Skeletal muscle cell (primary cell): ENCODE measurements around the gene MAP3K21.

Experiments used
- DNase-seq: peaks from one replicate; pipeline ENCODE4 v3.0.0-alpha.2; 2010; ENCODE audit warnings: low read depth
- H3K4me3 ChIP-seq: 2 replicates; pipeline ENCODE4 v1.5.1; 2011; ENCODE audit warnings: low read depth, mild to moderate bottlenecking, control low read depth, low read length, moderate library complexity

MAP3K21 gene

DNA sequence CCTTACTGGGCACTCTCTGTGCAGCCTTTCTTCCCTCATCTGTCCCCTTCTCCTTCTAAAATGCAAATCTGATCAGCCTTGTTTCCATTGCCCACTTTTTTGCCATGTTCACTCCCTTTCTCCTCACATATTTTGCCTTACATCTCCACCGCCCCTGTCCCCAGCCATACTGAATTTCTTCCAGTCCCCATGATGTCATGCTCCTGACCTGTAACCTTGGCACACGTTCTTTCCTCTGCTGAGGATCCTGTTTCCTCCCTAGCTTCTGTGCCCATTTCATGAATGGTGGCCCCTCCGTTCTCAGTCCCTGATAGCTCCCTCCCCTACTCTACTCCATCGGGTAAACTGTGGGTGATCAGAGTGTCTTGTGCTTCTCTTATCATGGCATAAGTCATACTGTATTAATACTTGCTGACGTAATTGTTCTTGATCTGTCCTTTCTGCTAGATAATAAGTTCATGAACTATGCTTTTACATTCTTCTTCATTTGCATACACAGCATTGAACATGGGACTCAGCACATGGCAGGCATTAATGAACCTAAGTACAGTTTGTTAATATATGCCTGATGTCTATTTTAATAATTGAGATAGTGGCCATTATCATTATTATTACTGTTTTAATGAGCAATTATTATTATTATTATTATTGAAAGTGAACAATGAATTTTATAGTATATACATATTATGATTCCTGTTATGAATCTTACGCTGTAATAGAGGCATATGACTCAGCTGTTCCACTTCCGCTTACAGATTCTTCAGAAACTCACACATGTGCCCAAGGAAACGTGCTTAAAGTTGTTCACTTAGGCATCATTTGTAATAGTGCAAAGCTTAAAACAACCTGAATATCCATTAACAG is 28.5 kb downstream of the MAP3K21 start:
- no peak overlapping the region for H3K4me3 ChIP-seq
- no peak for DNase-seq

GRCh38 chr1:233356705-233356987 is 29.1 kb downstream of the MAP3K21 start:
- no peak overlapping the region for H3K4me3 ChIP-seq
- no peak for DNase-seq

DNA sequence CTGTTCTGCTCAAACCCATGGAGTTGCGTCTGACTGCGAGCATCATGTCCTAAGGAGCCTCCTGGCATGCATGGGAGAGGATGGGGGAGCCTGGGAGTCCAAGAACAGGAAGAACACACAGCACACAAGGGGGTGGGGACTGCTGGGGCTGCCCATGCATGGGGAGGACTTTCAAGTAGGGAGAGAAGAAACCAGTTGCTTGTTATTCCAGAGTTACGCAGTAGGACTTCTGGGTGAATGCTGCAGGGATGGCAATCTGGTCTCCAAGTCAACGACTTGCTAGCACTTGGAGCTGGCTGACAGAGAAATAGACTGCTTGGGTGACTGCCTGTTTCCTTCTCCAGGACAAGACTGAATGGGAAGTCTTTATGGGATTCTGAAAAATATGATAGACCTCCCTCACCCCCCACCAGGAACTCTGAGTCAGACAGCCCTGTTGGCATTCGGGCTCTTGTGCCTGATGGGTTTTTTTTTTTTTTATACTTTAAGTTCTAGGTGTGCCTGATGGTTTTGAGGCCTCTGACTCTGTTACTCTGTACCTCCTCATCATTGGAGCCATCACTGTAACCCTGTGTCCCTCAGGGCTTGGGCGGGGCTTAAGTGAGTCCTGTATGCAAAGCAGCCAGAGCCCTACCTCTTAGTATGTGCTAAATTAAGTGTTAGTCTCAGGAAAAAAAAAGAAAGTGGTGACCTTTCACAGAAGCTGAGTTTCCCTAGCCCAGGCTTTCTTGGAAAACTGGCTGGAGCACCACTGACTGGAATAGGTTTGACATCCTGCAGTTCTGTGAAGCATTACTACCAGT is 30.3 kb downstream of the MAP3K21 start:
- H3K4me3 ChIP-seq, result no peak overlapping the region
- DNase-seq, result no peak

GRCh38 chr1:233359431-233359830 is 31.9 kb downstream of the MAP3K21 start:
- no peak overlapping the region for H3K4me3 ChIP-seq
- no peak for DNase-seq

DNA sequence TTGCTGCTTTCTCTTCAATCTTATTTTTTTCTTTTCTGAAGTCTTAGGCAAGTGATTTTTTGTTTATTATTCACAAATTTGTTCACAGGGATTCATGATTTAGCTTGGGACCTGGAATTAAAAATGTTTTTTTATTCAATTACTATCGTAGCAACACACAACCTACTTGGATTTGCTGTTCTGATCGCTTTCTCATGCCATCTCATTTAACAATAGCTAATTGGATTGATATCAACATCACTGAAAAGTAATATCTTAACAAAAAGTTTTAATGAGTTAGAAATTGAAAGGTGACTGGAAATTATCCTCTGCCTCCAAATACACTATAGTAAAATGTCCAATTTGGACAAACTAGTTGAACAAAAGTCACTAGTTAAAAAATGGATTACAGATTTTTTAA is 32.4 kb downstream of the MAP3K21 start:
- no peak for DNase-seq

DNA sequence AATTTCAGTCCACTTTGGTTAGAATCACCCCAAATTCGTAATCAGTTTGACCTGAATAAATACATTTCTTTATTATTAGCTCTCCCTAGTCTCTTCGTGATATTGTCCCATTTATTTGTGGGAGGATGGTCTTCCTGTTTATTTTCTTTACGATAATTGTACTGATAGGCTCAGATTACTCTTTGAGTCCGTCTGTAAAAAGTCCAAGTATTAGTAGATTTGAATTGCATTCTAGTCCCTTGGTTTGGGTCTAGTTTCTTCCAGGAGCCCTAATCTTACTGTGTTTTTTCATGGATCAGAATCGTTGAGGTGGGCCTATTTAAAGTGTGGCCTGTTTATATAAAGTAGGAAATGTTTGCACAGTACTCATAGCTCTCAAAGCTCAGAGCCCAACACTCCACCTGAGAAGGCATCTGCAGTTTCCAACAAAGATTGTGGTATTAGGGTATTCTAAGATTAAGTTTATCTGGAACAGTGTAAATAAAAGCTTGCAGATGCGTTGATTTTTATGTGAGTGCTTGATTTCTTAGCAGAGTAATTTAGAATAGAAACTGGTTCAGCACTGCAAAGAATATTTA is 33.1 kb downstream of the MAP3K21 start:
- DNase-seq, result no peak
- H3K4me3 ChIP-seq, result no peak overlapping the region

More for the DNA sequence above, 32.4 kb downstream of the MAP3K21 start:
- no peak overlapping the region for H3K4me3 ChIP-seq

DNA sequence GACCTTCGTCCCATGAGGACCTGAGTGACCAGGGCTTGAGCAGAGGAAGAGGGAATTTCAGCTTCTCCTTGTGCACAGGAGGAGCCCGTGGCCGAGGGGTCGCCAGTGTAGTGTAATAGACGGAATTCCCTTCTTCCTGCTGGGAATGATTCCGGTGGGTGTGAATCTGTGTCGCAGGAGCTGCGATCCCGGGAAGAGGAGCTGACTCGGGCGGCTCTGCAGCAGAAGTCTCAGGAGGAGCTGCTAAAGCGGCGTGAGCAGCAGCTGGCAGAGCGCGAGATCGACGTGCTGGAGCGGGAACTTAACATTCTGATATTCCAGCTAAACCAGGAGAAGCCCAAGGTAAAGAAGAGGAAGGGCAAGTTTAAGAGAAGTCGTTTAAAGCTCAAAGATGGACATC is 34.4 kb downstream of the MAP3K21 start:
- no peak overlapping the region for H3K4me3 ChIP-seq
- DNase-seq, result no peak

DNA sequence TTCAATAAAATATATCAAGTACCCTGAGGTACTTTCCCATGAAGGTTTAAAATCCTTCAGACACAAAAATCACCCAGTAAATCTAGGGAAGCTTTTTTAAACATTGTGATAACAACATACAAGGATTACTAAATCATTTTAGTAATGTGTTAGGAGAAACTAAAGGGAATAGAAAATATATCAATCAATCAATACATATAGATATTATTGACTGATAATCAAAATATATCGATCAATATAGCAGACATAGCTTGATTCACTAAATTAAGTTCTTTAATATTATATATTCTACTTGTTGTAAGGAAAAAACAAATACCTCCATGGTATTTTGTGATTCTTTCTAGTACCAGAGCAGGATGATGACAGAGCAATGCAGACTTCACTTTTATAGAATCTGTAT is 35.2 kb downstream of the MAP3K21 start:
- no peak for DNase-seq
- no peak overlapping the region for H3K4me3 ChIP-seq

DNA sequence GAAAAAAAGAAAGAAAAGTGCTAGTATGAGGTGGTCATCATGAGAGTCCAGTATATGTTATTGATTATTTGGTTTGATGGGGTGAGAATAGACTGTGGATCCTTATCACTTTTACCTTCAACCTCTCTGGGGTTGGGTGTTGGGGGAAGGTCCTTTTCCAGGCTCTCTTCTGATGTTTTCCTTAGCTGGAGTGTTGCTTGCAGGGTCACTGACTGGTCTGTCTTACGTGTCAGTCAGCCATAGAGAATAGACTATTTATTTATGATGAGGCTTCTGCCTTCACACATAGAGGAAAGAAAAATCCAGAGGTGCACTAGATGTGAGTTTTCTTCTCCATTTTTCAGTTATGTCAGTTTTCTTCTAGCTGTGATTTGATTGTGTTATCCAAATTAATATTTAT is 36.5 kb downstream of the MAP3K21 start:
- DNase-seq, result no peak
- H3K4me3 ChIP-seq, result no peak overlapping the region

DNA sequence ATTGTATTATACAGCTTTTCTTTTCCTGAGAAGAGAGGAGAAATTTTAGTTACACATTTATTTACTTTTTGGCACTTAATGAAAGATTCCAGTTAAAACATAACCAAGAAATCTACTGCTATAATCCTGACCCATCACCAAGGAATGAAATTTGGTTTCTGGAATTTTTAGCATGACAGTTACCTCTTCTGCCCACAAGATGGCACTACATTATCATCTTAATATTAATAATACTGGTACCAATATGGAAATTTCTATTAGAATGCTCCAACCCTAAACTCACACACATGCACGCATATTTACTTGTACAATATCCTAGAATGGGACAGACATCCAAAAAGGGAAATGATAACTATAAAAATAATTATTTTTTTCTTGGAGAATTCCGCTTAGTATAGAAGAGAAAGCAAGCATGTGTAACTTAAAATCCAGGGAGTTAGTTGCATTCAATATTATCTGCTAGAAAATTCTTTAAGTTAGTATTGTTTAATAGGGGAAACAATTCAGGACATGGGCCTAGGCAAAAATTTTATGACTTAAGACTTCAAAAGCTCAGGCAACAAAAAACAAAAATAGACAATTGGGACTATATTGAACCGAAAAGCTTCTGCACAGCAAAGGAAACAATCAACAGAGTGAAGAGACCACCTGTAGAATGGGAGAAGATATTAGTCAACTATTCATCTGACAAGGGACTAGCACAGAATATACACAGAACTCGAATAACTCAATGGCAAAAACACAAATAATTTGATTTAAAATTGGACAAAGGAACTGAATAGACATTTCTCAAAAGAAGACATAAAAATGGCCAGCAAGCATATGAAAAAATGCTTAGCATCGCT is 37.4 kb downstream of the MAP3K21 start:
- DNase-seq, result no peak
- H3K4me3 ChIP-seq, result no peak overlapping the region

DNA sequence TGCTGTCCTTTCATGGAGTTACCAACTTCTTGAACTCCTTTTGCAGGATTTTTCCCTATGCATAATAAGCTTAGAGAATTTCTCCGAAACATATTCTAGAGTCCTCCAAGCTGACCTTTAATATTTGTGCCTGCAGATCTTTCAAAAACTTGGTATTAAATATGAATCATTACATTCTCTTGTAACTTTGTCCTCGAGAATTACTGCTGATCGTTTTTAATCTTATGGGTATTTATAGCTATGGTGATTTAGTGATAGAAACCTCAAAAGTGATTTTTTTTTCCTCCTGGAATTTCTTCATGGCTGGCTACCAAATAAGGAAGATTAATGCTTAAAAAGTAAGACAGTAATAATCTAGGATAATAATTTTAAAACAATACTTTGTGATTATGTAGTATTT is 39.1 kb downstream of the MAP3K21 start:
- H3K4me3 ChIP-seq, result no peak overlapping the region
- no peak for DNase-seq

- DNase-seq, result no peak
- no peak overlapping the region for H3K4me3 ChIP-seq
Measured at GRCh38 chr1:233367057-233367803, 39.7 kb downstream of the MAP3K21 start.

- peak; percentile 12 for DNase-seq
- no peak overlapping the region for H3K4me3 ChIP-seq
Measured at GRCh38 chr1:233368106-233368788, 40.7 kb downstream of the MAP3K21 start.

GRCh38 chr1:233368789-233369130 is 41.2 kb downstream of the MAP3K21 start:
- DNase-seq, result no peak
- no peak overlapping the region for H3K4me3 ChIP-seq

- DNase-seq, result no peak
- no peak overlapping the region for H3K4me3 ChIP-seq
Measured at GRCh38 chr1:233372218-233373120, 44.9 kb downstream of the MAP3K21 start.

DNA sequence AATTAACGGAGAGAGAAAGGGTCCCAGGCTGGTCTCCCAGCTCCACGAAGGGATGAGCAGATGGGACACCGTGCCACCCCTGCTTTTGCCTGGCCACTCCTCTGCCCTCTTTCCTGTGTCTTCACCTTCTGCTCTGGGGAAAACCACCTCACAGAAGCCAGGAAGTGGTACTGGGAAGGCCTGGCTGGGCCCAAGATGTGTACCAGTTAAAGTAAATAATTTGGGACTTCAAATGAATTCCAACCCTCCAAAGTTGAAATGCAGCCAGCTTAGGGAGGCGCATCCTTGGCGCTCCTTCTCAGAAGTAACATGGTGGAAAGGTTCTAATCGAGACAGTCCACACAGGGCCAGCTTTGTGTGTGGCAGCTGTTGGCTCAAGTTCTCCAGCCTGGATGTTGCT is 45.7 kb downstream of the MAP3K21 start:
- DNase-seq, result no peak
- no peak overlapping the region for H3K4me3 ChIP-seq

GRCh38 chr1:233375653-233376052 is 48.1 kb downstream of the MAP3K21 start:
- DNase-seq, result no peak
- H3K4me3 ChIP-seq, result no peak overlapping the region
